ENCODE results near the gene CRACDL.

Gene CRACDL

DNA sequence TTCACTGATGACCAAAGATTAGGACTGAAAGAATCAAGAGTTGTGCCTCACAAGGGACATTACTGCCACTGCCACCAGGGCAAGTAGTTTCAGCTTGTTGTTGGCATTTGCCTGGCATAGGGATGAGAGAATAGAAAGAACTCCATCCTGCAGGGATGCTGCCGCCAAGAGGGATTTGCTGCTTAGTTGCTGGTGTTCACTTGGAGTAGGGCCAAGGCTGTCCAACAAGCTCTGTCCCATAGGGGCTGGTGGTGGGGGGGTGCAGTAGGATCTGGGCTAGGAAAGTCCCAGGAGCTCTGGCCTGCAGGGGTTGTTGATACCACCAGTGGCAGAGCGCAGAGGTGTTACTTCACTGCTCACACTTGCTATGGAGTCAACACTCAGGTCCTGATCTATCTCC is 120.2 kb downstream of the CRACDL start:
- no peak for DNase-seq (ENCODE audit: low read depth in 1 of 2, low spot score in 1 of 2)
- TF ChIP-seq CTCF (IDR thresholded peaks at IDR 0.05; ENCODE audit: insufficient read depth, low read length) = no peak
- TF ChIP-seq GABPA (IDR thresholded peaks at IDR 0.05; ENCODE audit: low read depth) = no peak
- no peak for TF ChIP-seq POLR2AphosphoS5 (IDR thresholded peaks at IDR 0.05; ENCODE audit: low read depth)
- TF ChIP-seq, protein P1, sequence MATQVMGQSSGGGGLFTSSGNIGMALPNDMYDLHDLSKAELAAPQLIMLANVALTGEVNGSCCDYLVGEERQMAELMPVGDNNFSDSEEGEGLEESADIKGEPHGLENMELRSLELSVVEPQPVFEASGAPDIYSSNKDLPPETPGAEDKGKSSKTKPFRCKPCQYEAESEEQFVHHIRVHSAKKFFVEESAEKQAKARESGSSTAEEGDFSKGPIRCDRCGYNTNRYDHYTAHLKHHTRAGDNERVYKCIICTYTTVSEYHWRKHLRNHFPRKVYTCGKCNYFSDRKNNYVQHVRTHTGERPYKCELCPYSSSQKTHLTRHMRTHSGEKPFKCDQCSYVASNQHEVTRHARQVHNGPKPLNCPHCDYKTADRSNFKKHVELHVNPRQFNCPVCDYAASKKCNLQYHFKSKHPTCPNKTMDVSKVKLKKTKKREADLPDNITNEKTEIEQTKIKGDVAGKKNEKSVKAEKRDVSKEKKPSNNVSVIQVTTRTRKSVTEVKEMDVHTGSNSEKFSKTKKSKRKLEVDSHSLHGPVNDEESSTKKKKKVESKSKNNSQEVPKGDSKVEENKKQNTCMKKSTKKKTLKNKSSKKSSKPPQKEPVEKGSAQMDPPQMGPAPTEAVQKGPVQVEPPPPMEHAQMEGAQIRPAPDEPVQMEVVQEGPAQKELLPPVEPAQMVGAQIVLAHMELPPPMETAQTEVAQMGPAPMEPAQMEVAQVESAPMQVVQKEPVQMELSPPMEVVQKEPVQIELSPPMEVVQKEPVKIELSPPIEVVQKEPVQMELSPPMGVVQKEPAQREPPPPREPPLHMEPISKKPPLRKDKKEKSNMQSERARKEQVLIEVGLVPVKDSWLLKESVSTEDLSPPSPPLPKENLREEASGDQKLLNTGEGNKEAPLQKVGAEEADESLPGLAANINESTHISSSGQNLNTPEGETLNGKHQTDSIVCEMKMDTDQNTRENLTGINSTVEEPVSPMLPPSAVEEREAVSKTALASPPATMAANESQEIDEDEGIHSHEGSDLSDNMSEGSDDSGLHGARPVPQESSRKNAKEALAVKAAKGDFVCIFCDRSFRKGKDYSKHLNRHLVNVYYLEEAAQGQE (IDR thresholded peaks at IDR 0.05; ENCODE audit: insufficient replicate concordance, low read depth) = no peak
- TF ChIP-seq SPI1 (IDR thresholded peaks at IDR 0.05; ENCODE audit: borderline replicate concordance, low read depth) = no peak
- Histone ChIP-seq H3K4me3 (replicated peaks; ENCODE audit: insufficient read depth, low read length) (no peak overlapping the region), H3K27me3 (ENCODE audit: insufficient read depth, poor library complexity, severe bottlenecking) (no peaks in the 10 kb centered on the region), H3K27ac (replicated peaks) (no peak overlapping the region)

DNA sequence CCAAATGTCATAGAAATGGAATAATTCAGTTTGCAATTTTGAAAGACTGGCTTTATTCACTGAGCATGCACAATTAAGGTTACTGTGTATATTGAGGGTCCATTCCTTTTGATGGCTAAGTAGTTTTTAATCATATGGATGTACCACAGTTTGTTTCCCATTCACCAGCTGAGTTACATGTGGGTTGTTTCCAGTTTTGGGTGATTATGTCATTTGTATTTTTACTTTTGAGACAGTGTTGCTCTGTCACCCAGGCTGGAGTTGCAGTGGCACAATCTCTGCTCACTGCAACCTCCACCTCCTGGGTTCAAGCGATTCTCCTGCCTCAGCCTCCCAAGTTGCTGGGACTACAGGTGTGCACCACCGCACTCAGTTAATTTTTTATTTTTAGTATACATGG is 124.3 kb downstream of the CRACDL start:
- no peak for DNase-seq (ENCODE audit: low read depth in 1 of 2, low spot score in 1 of 2)
- Histone ChIP-seq H3K27ac (replicated peaks) (no peak overlapping the region), H3K27me3 (ENCODE audit: insufficient read depth, poor library complexity, severe bottlenecking) (no peaks in the 10 kb centered on the region), H3K4me3 (replicated peaks; ENCODE audit: insufficient read depth, low read length) (no peak overlapping the region)
- no peak for TF ChIP-seq GABPA (IDR thresholded peaks at IDR 0.05; ENCODE audit: low read depth)
- TF ChIP-seq CTCF (IDR thresholded peaks at IDR 0.05; ENCODE audit: insufficient read depth, low read length) = no peak
- TF ChIP-seq, protein P1 (IDR thresholded peaks at IDR 0.05; ENCODE audit: insufficient replicate concordance, low read depth) = no peak
- no peak for TF ChIP-seq POLR2AphosphoS5 (IDR thresholded peaks at IDR 0.05; ENCODE audit: low read depth)

DNA sequence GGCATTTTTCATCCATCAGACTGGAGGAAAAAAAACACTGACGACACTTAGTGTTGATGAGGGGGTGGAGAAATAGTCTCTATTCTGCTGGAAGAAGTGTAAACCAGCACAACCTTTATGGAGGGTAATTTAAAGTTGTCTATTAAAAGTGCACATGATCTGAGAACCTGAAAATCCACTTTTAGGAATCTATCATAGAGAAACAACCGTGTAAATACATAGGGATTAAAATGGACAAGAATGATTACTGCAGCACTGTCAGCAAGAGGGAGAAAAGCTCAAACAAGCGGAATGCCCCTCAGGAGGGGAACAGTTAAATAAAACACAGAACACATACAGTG is 125.5 kb downstream of the CRACDL start:
- no peak overlapping the region for H3K4me3 ChIP-seq (replicated peaks; ENCODE audit: insufficient read depth, low read length)
- H3K27me3 ChIP-seq (ENCODE audit: insufficient read depth, poor library complexity, severe bottlenecking) = no peaks in the 10 kb centered on the region
- no peak for DNase-seq (ENCODE audit: low read depth in 1 of 2, low spot score in 1 of 2)
- no peak overlapping the region for H3K27ac ChIP-seq (replicated peaks)
- TF ChIP-seq SPI1 (IDR thresholded peaks at IDR 0.05; ENCODE audit: borderline replicate concordance, low read depth) = no peak
- TF ChIP-seq GABPA (IDR thresholded peaks at IDR 0.05; ENCODE audit: low read depth) = no peak
- TF ChIP-seq CTCF (IDR thresholded peaks at IDR 0.05; ENCODE audit: insufficient read depth, low read length) = no peak
- no peak for TF ChIP-seq POLR2AphosphoS5 (IDR thresholded peaks at IDR 0.05; ENCODE audit: low read depth)
- TF ChIP-seq, protein P1 (IDR thresholded peaks at IDR 0.05; ENCODE audit: insufficient replicate concordance, low read depth) = no peak
